ENCODE measurements around the gene IFI44. TPM values are rescaled to one million over a fixed set of nuclear protein-coding genes. Genes with fewer than 3 reads are reported as not detected.

IFI44 gene
- total RNA-seq, 1 donor from 2014 or later, result 18.1 TPM

DNA sequence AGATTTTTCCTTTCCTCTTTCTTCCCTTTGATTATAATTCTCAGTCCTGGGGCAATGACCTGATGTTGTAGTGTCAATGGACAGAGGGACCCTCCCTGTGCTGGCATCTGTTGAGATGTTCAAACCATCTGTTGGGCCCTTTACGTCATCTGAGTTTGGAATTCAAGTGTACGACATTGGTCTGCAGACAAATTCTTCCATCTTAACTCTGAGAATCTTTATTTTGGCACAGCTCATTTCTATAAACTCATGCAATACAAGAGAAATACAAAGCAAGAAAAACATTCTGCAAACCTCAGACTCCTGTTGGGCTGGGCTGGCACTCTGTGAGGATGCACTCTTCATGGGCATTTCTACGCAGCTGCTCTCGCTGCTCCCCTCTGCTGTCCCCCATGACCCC, 54.2 kb downstream of the IFI44 start:
- DNase-seq (ENCODE audit: low read depth, low spot score), result no peak

DNA sequence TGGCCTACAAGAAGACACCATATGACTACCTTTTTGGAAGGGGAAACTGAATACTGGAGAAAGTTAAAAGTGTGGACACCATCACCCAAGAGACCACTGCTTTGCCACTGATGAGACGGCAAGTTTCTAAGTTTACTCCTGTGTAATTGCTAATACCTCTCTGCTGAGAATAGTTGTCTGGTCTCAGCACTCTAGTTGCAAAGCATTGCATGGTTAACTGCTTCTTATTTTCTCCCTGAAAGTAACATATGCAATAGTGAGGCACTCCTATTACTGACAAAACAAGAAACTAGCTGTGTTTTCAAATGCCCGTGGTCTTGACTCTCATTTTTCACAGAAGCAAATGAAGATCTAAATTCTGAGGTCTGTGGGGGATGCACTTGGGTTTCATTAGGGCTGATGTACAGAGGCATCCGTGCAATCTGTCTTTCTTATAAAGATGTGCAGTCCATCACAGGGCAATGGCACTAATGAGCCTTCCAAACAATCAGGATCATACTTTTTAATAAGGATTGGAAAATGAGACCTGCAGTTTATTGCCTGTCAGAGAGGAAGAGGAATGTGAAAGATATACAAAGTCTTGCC, 62.9 kb downstream of the IFI44 start:
- no peak for DNase-seq (ENCODE audit: low read depth, low spot score)

DNA sequence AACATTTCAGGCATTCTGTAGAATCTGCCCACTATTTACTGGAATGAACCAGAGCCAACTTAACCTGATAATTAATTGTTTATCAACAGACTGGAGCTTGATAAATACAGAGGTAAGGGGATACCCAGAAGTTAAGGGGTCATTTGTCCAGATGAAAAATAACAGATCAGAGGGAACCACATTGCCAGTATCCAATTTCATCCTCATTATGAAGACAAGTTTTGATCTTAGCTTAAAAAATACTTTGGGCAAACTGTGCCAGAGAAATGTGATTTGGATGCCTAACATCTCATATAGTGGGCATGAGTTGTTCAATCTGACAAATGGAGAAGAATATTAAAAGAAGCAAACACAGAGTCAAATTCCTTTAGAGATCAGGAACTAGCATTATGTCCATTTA, 63.7 kb downstream of the IFI44 start:
- no peak for DNase-seq (ENCODE audit: low read depth, low spot score)

Other genes with a start within 250 kb of the IFI44 start
- gene PTGFR, start 158.9 kb upstream of the IFI44 start, total RNA-seq, result 0.13 and 0.18 TPM in 2 replicates
- 3.8 and 4.7 TPM in 2 replicates for gene IFI44L, start 29.4 kb upstream of the IFI44 start, total RNA-seq